Large intestine (tissue), 3 donors: ENCODE data around the gene DNHD1. TPM values are rescaled to one million over a fixed set of nuclear protein-coding genes. Genes with fewer than 3 reads are reported as not detected.

ENCODE experiments used
- DNase-seq, 2 donors: peaks; one replicate each; pipeline versions ENCODE4 v3.0.0 to v3.0.0-alpha.2; 2013
- H3K27ac ChIP-seq: one replicate; pipeline ENCODE4 v1.5.1; 2013; ENCODE audit warnings: low read length
- H3K27me3 ChIP-seq: 2 replicates; pipeline ENCODE4 v1.6.1; 2013; ENCODE audit warnings: low read length; ENCODE audit not compliant: control insufficient read depth, insufficient read depth
- H3K36me3 ChIP-seq: 2 replicates; pipeline ENCODE4 v1.6.1; 2013; ENCODE audit warnings: low read length; ENCODE audit not compliant: control insufficient read depth, insufficient read depth
- H3K4me1 ChIP-seq: one replicate; pipeline ENCODE4 v1.6.1; 2013; ENCODE audit warnings: low read length; ENCODE audit not compliant: control insufficient read depth, insufficient read depth
- H3K4me3 ChIP-seq: one replicate; pipeline ENCODE4 v1.5.1; 2013; ENCODE audit warnings: low read length
- H3K9me3 ChIP-seq: one replicate; pipeline ENCODE4 v1.6.1; 2013; ENCODE audit warnings: mild to moderate bottlenecking, low read depth, low read length, moderate library complexity; ENCODE audit not compliant: control insufficient read depth
- WGBS: methylation state at CpG from one replicate; pipeline ENCODE4 v1.1.5; 2013; ENCODE audit warnings: low lambda C conversion rate; ENCODE audit not compliant: insufficient coverage; 5-methylcytosine and 5-hydroxymethylcytosine counted together
- polyA plus RNA-seq: library from polyadenylated mRNA; unstranded; fragments of 120-200 nt; gene quantifications from one replicate; pipeline ENCODE4 v1.2.1, GENCODE V29; 2013

The DNHD1 gene
- polyA plus RNA-seq, 1 donor: 12.2 TPM

GRCh38 chr11:6612213-6613041 lies 115.3 kb downstream of the DNHD1 start, which contains the start of gene TAF10:
TSS of gene TAF10 (minus strand) at chr11:6612216. CDS start at chr11:6612189, 27 bp downstream.
- H3K36me3 ChIP-seq: peaks cover 72% of the 10 kb centered on the region
- WGBS: no CpG with 5 or more reads among the region's 51 CpGs
- H3K4me3 ChIP-seq: peak within 1 kb of the TSS; percentile 67
- H3K9me3 ChIP-seq: no peaks in the 10 kb centered on the region
- no peaks in the 10 kb centered on the region for H3K27me3 ChIP-seq
- peak within 1 kb of the TSS; percentile 90 for H3K27ac ChIP-seq
- peak; percentile 96 to 97 for DNase-seq
- peaks cover 27% of the 10 kb centered on the region for H3K4me1 ChIP-seq

GRCh38 chr11:6613496-6613895 lies 116.4 kb downstream of the DNHD1 start:
- no peak for DNase-seq
- H3K9me3 ChIP-seq: no peaks in the 10 kb centered on the region
- peaks cover 63% of the 10 kb centered on the region for H3K36me3 ChIP-seq
- WGBS: 100% methylated on average over 1 of the region's 3 CpGs
- H3K27ac ChIP-seq: peak overlapping the region; percentile 90
- H3K4me3 ChIP-seq: no peak overlapping the region
- H3K4me1 ChIP-seq: peaks cover 29% of the 10 kb centered on the region
- H3K27me3 ChIP-seq: no peaks in the 10 kb centered on the region

- Histone ChIP-seq H3K27ac (no peak overlapping the region), H3K27me3 (no peaks in the 10 kb centered on the region), H3K4me3 (no peak overlapping the region), H3K9me3 (no peaks in the 10 kb centered on the region), H3K36me3 (peaks cover 53% of the 10 kb centered on the region), H3K4me1 (peaks cover 27% of the 10 kb centered on the region)
- DNase-seq: no peak
- WGBS: no CpG with 5 or more reads among the region's 2 CpGs
Observed at GRCh38 chr11:6614446-6614845, 117.4 kb downstream of the DNHD1 start.

GRCh38 chr11:6615046-6615445 lies 118.0 kb downstream of the DNHD1 start:
- H3K4me3 ChIP-seq: no peak overlapping the region
- no peak for DNase-seq
- no peaks in the 10 kb centered on the region for H3K27me3 ChIP-seq
- no CpG with 5 or more reads among the region's 5 CpGs for WGBS
- H3K4me1 ChIP-seq: peaks cover 27% of the 10 kb centered on the region
- no peak overlapping the region for H3K27ac ChIP-seq
- peaks cover 47% of the 10 kb centered on the region for H3K36me3 ChIP-seq
- H3K9me3 ChIP-seq: no peaks in the 10 kb centered on the region

GRCh38 chr11:6615882-6616585 lies 119.0 kb downstream of the DNHD1 start:
- WGBS: no CpG with 5 or more reads among the region's 9 CpGs
- no peak overlapping the region for H3K27ac ChIP-seq
- H3K9me3 ChIP-seq: no peaks in the 10 kb centered on the region
- H3K4me3 ChIP-seq: no peak overlapping the region
- H3K27me3 ChIP-seq: no peaks in the 10 kb centered on the region
- no peak for DNase-seq
- peaks cover 23% of the 10 kb centered on the region for H3K4me1 ChIP-seq
- peaks cover 37% of the 10 kb centered on the region for H3K36me3 ChIP-seq

GRCh38 chr11:6616596-6617250 lies 119.6 kb downstream of the DNHD1 start:
- no peak overlapping the region for H3K4me3 ChIP-seq
- no peak overlapping the region for H3K27ac ChIP-seq
- H3K27me3 ChIP-seq: no peaks in the 10 kb centered on the region
- peaks cover 35% of the 10 kb centered on the region for H3K36me3 ChIP-seq
- H3K9me3 ChIP-seq: no peaks in the 10 kb centered on the region
- H3K4me1 ChIP-seq: peaks cover 20% of the 10 kb centered on the region
- no peak for DNase-seq
- WGBS: no CpG with 5 or more reads among the region's 14 CpGs

- Histone ChIP-seq H3K27me3 (no peaks in the 10 kb centered on the region), H3K9me3 (no peaks in the 10 kb centered on the region), H3K36me3 (peaks cover 35% of the 10 kb centered on the region), H3K4me3 (peak overlapping the region; percentile 62), H3K27ac (no peak overlapping the region), H3K4me1 (peaks cover 20% of the 10 kb centered on the region)
- no peak for DNase-seq
- no CpG with 5 or more reads among the region's 5 CpGs for WGBS
Observed at GRCh38 chr11:6617315-6617781, 120.3 kb downstream of the DNHD1 start.

GRCh38 chr11:6618117-6619003 lies 121.3 kb downstream of the DNHD1 start:
- WGBS: 11% methylated on average over 3 of the region's 15 CpGs

GRCh38 chr11:6619004-6619745 lies 122.1 kb downstream of the DNHD1 start, which contains the start of gene TPP1:
TSS of gene TPP1 (minus strand) at chr11:6619422. CDS start at chr11:6619400, 22 bp downstream.
- peak; percentile 95 for DNase-seq
- Histone ChIP-seq H3K4me1 (peaks cover 13% of the 10 kb centered on the region), H3K27me3 (no peaks in the 10 kb centered on the region), H3K36me3 (peaks cover 42% of the 10 kb centered on the region), H3K27ac (peak within 1 kb of the TSS; percentile 48), H3K4me3 (peak within 1 kb of the TSS; percentile 62), H3K9me3 (no peaks in the 10 kb centered on the region)
- WGBS: no CpG with 5 or more reads among the region's 16 CpGs

More at GRCh38 chr11:6618117-6619003, 121.3 kb downstream of the DNHD1 start:
- DNase-seq: peak in 1 of 2 donors; percentile 58
- no peaks in the 10 kb centered on the region for H3K9me3 ChIP-seq
- peaks cover 15% of the 10 kb centered on the region for H3K4me1 ChIP-seq
- H3K4me3 ChIP-seq: peak overlapping the region; percentile 62
- no peaks in the 10 kb centered on the region for H3K27me3 ChIP-seq
- peak overlapping the region; percentile 48 for H3K27ac ChIP-seq
- peaks cover 37% of the 10 kb centered on the region for H3K36me3 ChIP-seq
